Activated CD8-positive, alpha-beta T cell treated with anti-CD3 and anti-CD28 coated beads for 36 hours (primary cell): ENCODE results near the gene ZNF546. TPM values are rescaled to one million over a fixed set of nuclear protein-coding genes. Genes with fewer than 3 reads are reported as not detected.
"Not testable (repeated sequence)": the region's sequence is repeated elsewhere in the genome, so short reads cannot be mapped to it uniquely, and the experiment has no call there.

Source experiments
- ATAC-seq: fragments of 200-7000 bp; cut with Tn5 transposase; one replicate; pipeline ENCODE4 v1.10.0; 2021; ENCODE audit warnings: mild to moderate bottlenecking, moderate library complexity
- CTCF ChIA-PET: fragments of 350-600 bp; sonication (Branson Sonifier 250); formaldehyde crosslinking; loops from one replicate; lab custom pipeline; 2021; ENCODE audit warnings: antibody characterized with exemption; lab: Charles Lee
- POLR2A ChIA-PET: fragments of 350-600 bp; sonication (Branson Sonifier 250); formaldehyde crosslinking; loops from one replicate; lab custom pipeline; 2021; ENCODE audit warnings: antibody characterized with exemption; lab: Charles Lee
- DNase-seq: peaks from one replicate; pipeline ENCODE4 v3.0.0-alpha.2; 2020
- H3K27ac Mint-ChIP-seq: one replicate; pipeline ENCODE4 v1.8.0; 2021; ENCODE audit warnings: mild to moderate bottlenecking, mixed read lengths
- H3K27me3 Mint-ChIP-seq: one replicate; pipeline ENCODE4 v1.8.0; 2021; ENCODE audit warnings: mixed read lengths
- H3K36me3 Mint-ChIP-seq: one replicate; pipeline ENCODE4 v1.8.0; 2021; ENCODE audit warnings: low read depth, mixed read lengths
- H3K4me1 Mint-ChIP-seq: one replicate; pipeline ENCODE4 v1.8.0; 2021; ENCODE audit warnings: low read depth, mixed read lengths
- H3K4me3 Mint-ChIP-seq: one replicate; pipeline ENCODE4 v1.8.0; 2021; ENCODE audit warnings: mild to moderate bottlenecking, moderate library complexity, mixed read lengths
- H3K9me3 Mint-ChIP-seq: one replicate; pipeline ENCODE4 v1.8.0; 2021; ENCODE audit warnings: mixed read lengths
- CTCF ChIP-seq: fragments of 200-600 bp; IDR thresholded peaks from one replicate; pipeline ENCODE4 v1.8.0; 2022; ENCODE audit warnings: antibody characterized with exemption, mild to moderate bottlenecking
- intact Hi-C: fragments of 100-400 bp; cut with micrococcal nuclease; formaldehyde crosslinking; loops from one replicate; pipeline ENCODE4 v1.10.0; 2022
- total RNA-seq, 2 experiments: library from RNA; stranded (reverse); gene quantifications; one replicate each; pipeline ENCODE4 v1.2.3, GENCODE V29; 2021

The ZNF546 gene
- total RNA-seq, 2 experiments from 2014 or later, result 5.2 to 5.6 TPM

- DNase-seq (no peak), ATAC-seq (no peak)
- Mint-ChIP-seq H3K27me3 (no peaks in the 10 kb centered on the region), H3K27ac (no peak overlapping the region), H3K4me3 (no peak overlapping the region), H3K9me3 (peaks cover 57% of the 10 kb centered on the region), H3K36me3 (peaks cover 18% of the 10 kb centered on the region), H3K4me1 (no peaks in the 10 kb centered on the region)
- TF ChIP-seq CTCF, result no peak
- ChIA-PET CTCF (interaction anchor here (1.7 kb wide), 1 partner anchor 180 kb away, joined by 3 read pairs; no protein-coding TSS in a partner anchor), POLR2A (no interaction called here)
- intact Hi-C loops, result no loop called here
These were observed 27.1 kb downstream of the ZNF546 start for GRCh38 chr19:40023969-40024368.

GRCh38 chr19:40025938-40026596, 29.2 kb downstream of the ZNF546 start:
- ChIA-PET POLR2A (no interaction called here), CTCF (no interaction called here)
- intact Hi-C loops, result no loop called here
- no peak for DNase-seq
- Mint-ChIP-seq H3K9me3 (peaks cover 58% of the 10 kb centered on the region), H3K27ac (no peak overlapping the region), H3K4me3 (no peak overlapping the region), H3K4me1 (no peaks in the 10 kb centered on the region), H3K27me3 (no peaks in the 10 kb centered on the region), H3K36me3 (peaks cover 27% of the 10 kb centered on the region)
- no peak for TF ChIP-seq CTCF
- ATAC-seq, result no peak

GRCh38 chr19:40026597-40026970, 29.7 kb downstream of the ZNF546 start:
- intact Hi-C loops, result no loop called here
- Mint-ChIP-seq H3K4me1 (no peaks in the 10 kb centered on the region), H3K27me3 (no peaks in the 10 kb centered on the region), H3K9me3 (peaks cover 60% of the 10 kb centered on the region), H3K27ac (no peak overlapping the region), H3K4me3 (no peak overlapping the region), H3K36me3 (peaks cover 27% of the 10 kb centered on the region)
- CTCF ChIA-PET, result no interaction called here
- POLR2A ChIA-PET, result no interaction called here
- TF ChIP-seq CTCF, result no peak
- DNase-seq (no peak), ATAC-seq (no peak)

- ChIA-PET CTCF (no interaction called here), POLR2A (interaction anchor here (0.8 kb wide), 1 partner anchor 495 kb away, joined by 3 read pairs; no protein-coding TSS in a partner anchor)
- DNase-seq (no peak), ATAC-seq (no peak)
- TF ChIP-seq CTCF, result no peak
- H3K4me1 Mint-ChIP-seq, result no peaks in the 10 kb centered on the region
- H3K27me3 Mint-ChIP-seq, result no peaks in the 10 kb centered on the region
- H3K36me3 Mint-ChIP-seq, result peaks cover 50% of the 10 kb centered on the region
- peaks cover 62% of the 10 kb centered on the region for H3K9me3 Mint-ChIP-seq
- no peak overlapping the region for H3K27ac Mint-ChIP-seq
- intact Hi-C loops, result no loop called here
- no peak overlapping the region for H3K4me3 Mint-ChIP-seq
These were observed 37.2 kb downstream of the ZNF546 start for GRCh38 chr19:40033989-40034560.

- Mint-ChIP-seq H3K4me1 (no peaks in the 10 kb centered on the region), H3K4me3 (no peak overlapping the region), H3K9me3 (peaks cover 55% of the 10 kb centered on the region), H3K36me3 (peaks cover 45% of the 10 kb centered on the region), H3K27ac (no peak overlapping the region), H3K27me3 (no peaks in the 10 kb centered on the region)
- ChIA-PET POLR2A (interaction anchor here (1.3 kb wide), 1 partner anchor 23 kb away, joined by 4 read pairs; no protein-coding TSS in a partner anchor), CTCF (no interaction called here)
- ATAC-seq, result no peak
- intact Hi-C loops, result no loop called here
- DNase-seq, result no peak
- TF ChIP-seq CTCF, result no peak
These were observed 39.1 kb downstream of the ZNF546 start for GRCh38 chr19:40035996-40036395.

GRCh38 chr19:40038047-40038446, 41.2 kb downstream of the ZNF546 start:
- peaks cover 50% of the 10 kb centered on the region for H3K36me3 Mint-ChIP-seq
- intact Hi-C loops, CTCF ChIA-PET, H3K27ac Mint-ChIP-seq, DNase-seq, POLR2A ChIA-PET, H3K4me1 Mint-ChIP-seq, ATAC-seq, H3K4me3 Mint-ChIP-seq, H3K27me3 Mint-ChIP-seq: not testable (repeated sequence)
- H3K9me3 Mint-ChIP-seq, result peaks cover 46% of the 10 kb centered on the region

- CTCF ChIA-PET, H3K27me3 Mint-ChIP-seq, ATAC-seq, DNase-seq, H3K27ac Mint-ChIP-seq, intact Hi-C loops, H3K4me1 Mint-ChIP-seq, POLR2A ChIA-PET, H3K4me3 Mint-ChIP-seq: not testable (repeated sequence)
- H3K36me3 Mint-ChIP-seq, result peaks cover 59% of the 10 kb centered on the region
- peaks cover 33% of the 10 kb centered on the region for H3K9me3 Mint-ChIP-seq
These were observed 44.9 kb downstream of the ZNF546 start for GRCh38 chr19:40041718-40042117.
